PC-3 (cell line): ENCODE results near the gene SEC61G. TPM values are rescaled to one million over a fixed set of nuclear protein-coding genes. Genes with fewer than 3 reads are reported as not detected.

ENCODE experiments used
- ATAC-seq: fragments of 200-7000 bp; cut with Tn5 transposase; 2 replicates; pipeline ENCODE4 v1.9.1; 2020; ENCODE audit warnings: mild to moderate bottlenecking, moderate library complexity
- BruUV-seq: library from RNA; stranded (reverse); fragments of 400-500 nt; replicated peaks from 2 replicates; lab custom pipeline; 2021; lab: Mats Ljungman, UMichigan
- CTCF ChIA-PET: fragments of 300-600 bp; sonication (Branson Sonifier 250); formaldehyde crosslinking; loops from one replicate; lab custom pipeline; 2022; ENCODE audit warnings: antibody characterized with exemption; lab: Charles Lee
- POLR2A ChIA-PET: fragments of 300-600 bp; sonication (Branson Sonifier 250); formaldehyde crosslinking; loops from one replicate; lab custom pipeline; 2022; ENCODE audit warnings: antibody characterized with exemption; ENCODE audit not compliant: unreplicated experiment; lab: Charles Lee
- DNase-seq: peaks from one replicate; pipeline ENCODE4 v3.0.0-alpha.2; 2015
- H2AFZ ChIP-seq: fragments of 300-600 bp; sonication (generic); 2 replicates; pipeline ENCODE4 v1.6.0; 2016; ENCODE audit warnings: antibody characterized with exemption, low read length
- H3F3A ChIP-seq: fragments of 300-600 bp; sonication (generic); one replicate; pipeline ENCODE4 v1.6.0; 2017; ENCODE audit warnings: antibody characterized with exemption, low read length, control low read depth, mild to moderate bottlenecking; ENCODE audit not compliant: unreplicated experiment
- H3K27ac ChIP-seq: fragments of 300-600 bp; sonication (generic); 2 replicates; pipeline ENCODE4 v1.5.1; 2016; ENCODE audit warnings: mild to moderate bottlenecking, low read length
- H3K27me3 ChIP-seq: fragments of 300-600 bp; sonication (generic); 2 replicates; pipeline ENCODE4 v1.6.1; 2016; ENCODE audit warnings: low read length, mixed read lengths
- H3K36me3 ChIP-seq: fragments of 300-600 bp; sonication (generic); 2 replicates; pipeline ENCODE4 v1.6.1; 2016; ENCODE audit warnings: low read depth, mixed run types, low read length, mixed read lengths
- H3K4me1 ChIP-seq: fragments of 300-600 bp; sonication (generic); 2 replicates; pipeline ENCODE4 v1.5.1; 2016; ENCODE audit warnings: low read length; ENCODE audit not compliant: insufficient read depth
- H3K4me2 ChIP-seq: fragments of 300-600 bp; sonication (generic); 2 replicates; pipeline ENCODE4 v1.6.0; 2016; ENCODE audit warnings: low read length
- H3K4me3 ChIP-seq: fragments of 300-600 bp; sonication (generic); 2 replicates; pipeline ENCODE4 v1.5.1; 2016; ENCODE audit warnings: mild to moderate bottlenecking, low read length, mixed read lengths
- H3K79me2 ChIP-seq: fragments of 300-600 bp; sonication (generic); 2 replicates; pipeline ENCODE4 v1.6.1; 2017; ENCODE audit warnings: low read length, mixed read lengths
- H3K9ac ChIP-seq: fragments of 300-600 bp; sonication (generic); 2 replicates; pipeline ENCODE4 v1.6.0; 2016; ENCODE audit warnings: mild to moderate bottlenecking, low read length
- H3K9me2 ChIP-seq: fragments of 300-600 bp; sonication (generic); replicated peaks from 2 replicates; pipeline ENCODE4 v1.6.1; 2016; ENCODE audit warnings: mixed run types, low read length, mixed read lengths
- H3K9me3 ChIP-seq: fragments of 300-600 bp; sonication (generic); 2 replicates; pipeline ENCODE4 v1.6.1; 2016; ENCODE audit warnings: low read length, mixed read lengths
- H4K20me1 ChIP-seq: fragments of 300-600 bp; sonication (generic); 2 replicates; pipeline ENCODE4 v1.6.1; 2016; ENCODE audit warnings: low read length, mixed read lengths
- EZH2 ChIP-seq: fragments of 300-600 bp; sonication (generic); IDR thresholded peaks from one replicate; pipeline ENCODE4 v1.6.1; 2017; ENCODE audit warnings: antibody characterized with exemption, mild to moderate bottlenecking, low read length; ENCODE audit not compliant: unreplicated experiment
- EZH2phosphoT487 ChIP-seq: fragments of 300-600 bp; sonication (generic); IDR thresholded peaks from 2 replicates; pipeline ENCODE4 v1.6.1; 2018; ENCODE audit warnings: mild to moderate bottlenecking, antibody characterized with exemption, low read length, borderline replicate concordance
- intact Hi-C: fragments of 100-400 bp; cut with micrococcal nuclease; formaldehyde crosslinking; loops from 2 replicates; pipeline ENCODE4 v1.9.0; 2023
- total RNA-seq: library from RNA; depleted of rRNA; stranded (reverse); fragments of >200 nt; gene quantifications from 2 replicates; pipeline ENCODE4 v1.2.3, GENCODE V29; 2014
- TF ChIP-seq, protein P1 (sequence below): fragments of 300-600 bp; sonication (generic); conservative IDR thresholded peaks from 2 replicates; pipeline ENCODE4 v1.5.1; 2017; ENCODE audit warnings: antibody characterized with exemption, low read depth, mild to moderate bottlenecking, low read length

Gene SEC61G
- total RNA-seq, 1 experiment from 2014 or later: 177 TPM

DNA sequence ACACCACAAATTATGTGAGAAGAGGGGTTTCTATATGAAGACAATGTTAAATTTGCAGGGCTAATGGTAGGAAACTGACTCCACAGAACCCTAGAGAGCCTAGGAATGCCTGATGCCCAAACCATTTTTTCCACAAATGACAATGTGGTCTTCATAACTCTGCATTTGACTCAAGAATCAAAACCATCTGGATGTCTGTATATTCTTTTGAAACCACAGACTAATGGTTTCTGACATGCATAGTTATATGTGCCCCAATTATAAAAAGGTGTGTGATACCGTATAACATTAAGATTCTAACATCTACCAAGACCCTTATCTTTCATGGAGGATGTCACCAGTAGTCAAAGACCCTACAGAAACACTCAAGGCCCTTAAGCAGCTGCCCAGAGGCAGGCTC is 20.3 kb downstream of the SEC61G start:
- intact Hi-C loops: no loop called here
- CTCF ChIA-PET: no interaction called here
- Histone ChIP-seq H3K27ac (no peak overlapping the region), H3K9me2 (no peaks in the 10 kb centered on the region), H3K9me3 (no peaks in the 10 kb centered on the region), H4K20me1 (no peaks in the 10 kb centered on the region), H3K4me1 (no peaks in the 10 kb centered on the region), H3K9ac (no peak overlapping the region), H2AFZ (no peak overlapping the region), H3K4me2 (no peak overlapping the region), H3K79me2 (no peaks in the 10 kb centered on the region), H3F3A (no peaks in the 10 kb centered on the region), H3K4me3 (no peak overlapping the region), H3K36me3 (no peaks in the 10 kb centered on the region), H3K27me3 (peaks cover 2% of the 10 kb centered on the region; the same call in 1 of the 2 replicates)
- TF ChIP-seq EZH2: no peak
- TF ChIP-seq EZH2phosphoT487: no peak
- TF ChIP-seq, protein P1, sequence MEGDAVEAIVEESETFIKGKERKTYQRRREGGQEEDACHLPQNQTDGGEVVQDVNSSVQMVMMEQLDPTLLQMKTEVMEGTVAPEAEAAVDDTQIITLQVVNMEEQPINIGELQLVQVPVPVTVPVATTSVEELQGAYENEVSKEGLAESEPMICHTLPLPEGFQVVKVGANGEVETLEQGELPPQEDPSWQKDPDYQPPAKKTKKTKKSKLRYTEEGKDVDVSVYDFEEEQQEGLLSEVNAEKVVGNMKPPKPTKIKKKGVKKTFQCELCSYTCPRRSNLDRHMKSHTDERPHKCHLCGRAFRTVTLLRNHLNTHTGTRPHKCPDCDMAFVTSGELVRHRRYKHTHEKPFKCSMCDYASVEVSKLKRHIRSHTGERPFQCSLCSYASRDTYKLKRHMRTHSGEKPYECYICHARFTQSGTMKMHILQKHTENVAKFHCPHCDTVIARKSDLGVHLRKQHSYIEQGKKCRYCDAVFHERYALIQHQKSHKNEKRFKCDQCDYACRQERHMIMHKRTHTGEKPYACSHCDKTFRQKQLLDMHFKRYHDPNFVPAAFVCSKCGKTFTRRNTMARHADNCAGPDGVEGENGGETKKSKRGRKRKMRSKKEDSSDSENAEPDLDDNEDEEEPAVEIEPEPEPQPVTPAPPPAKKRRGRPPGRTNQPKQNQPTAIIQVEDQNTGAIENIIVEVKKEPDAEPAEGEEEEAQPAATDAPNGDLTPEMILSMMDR: no peak
- no TSS peak for BruUV-seq
- POLR2A ChIA-PET: no interaction called here
- no peak for ATAC-seq
- no peak for DNase-seq

DNA sequence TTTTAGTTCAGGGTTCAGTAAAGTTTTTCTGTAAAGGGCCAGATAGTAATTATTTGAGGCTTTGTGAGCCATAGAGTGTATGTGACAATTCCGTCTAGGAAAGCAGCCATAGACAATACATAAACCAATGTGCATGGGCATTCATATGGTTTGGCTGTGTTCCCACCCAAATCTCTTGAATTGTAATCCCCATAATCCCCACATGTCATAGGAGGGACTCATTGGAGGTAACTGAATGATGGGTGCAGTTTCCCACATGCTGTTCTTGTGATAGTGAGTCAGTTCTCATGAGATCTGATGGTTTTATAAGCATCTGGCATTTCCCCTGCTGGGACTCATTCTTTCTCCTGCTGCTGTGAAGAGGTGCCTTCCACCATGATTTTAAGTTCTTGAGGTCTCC is 29.9 kb downstream of the SEC61G start:
- no peak overlapping the region for H2AFZ ChIP-seq
- H3K4me1 ChIP-seq: no peaks in the 10 kb centered on the region
- no peaks in the 10 kb centered on the region for H3K9me3 ChIP-seq
- ATAC-seq (no peak), DNase-seq (no peak)
- H4K20me1 ChIP-seq: no peaks in the 10 kb centered on the region
- no peak overlapping the region for H3K9ac ChIP-seq
- BruUV-seq: no TSS peak
- H3K36me3 ChIP-seq: no peaks in the 10 kb centered on the region
- no peaks in the 10 kb centered on the region for H3F3A ChIP-seq
- CTCF ChIA-PET: no interaction called here
- H3K9me2 ChIP-seq: no peaks in the 10 kb centered on the region
- no peaks in the 10 kb centered on the region for H3K79me2 ChIP-seq
- POLR2A ChIA-PET: no interaction called here
- TF ChIP-seq EZH2: no peak
- TF ChIP-seq, protein P1: no peak
- no peak for TF ChIP-seq EZH2phosphoT487
- no peak overlapping the region for H3K4me2 ChIP-seq
- intact Hi-C loops: no loop called here
- H3K27me3 ChIP-seq: peaks cover 60% of the 10 kb centered on the region
- no peak overlapping the region for H3K27ac ChIP-seq
- H3K4me3 ChIP-seq: no peak overlapping the region

DNA sequence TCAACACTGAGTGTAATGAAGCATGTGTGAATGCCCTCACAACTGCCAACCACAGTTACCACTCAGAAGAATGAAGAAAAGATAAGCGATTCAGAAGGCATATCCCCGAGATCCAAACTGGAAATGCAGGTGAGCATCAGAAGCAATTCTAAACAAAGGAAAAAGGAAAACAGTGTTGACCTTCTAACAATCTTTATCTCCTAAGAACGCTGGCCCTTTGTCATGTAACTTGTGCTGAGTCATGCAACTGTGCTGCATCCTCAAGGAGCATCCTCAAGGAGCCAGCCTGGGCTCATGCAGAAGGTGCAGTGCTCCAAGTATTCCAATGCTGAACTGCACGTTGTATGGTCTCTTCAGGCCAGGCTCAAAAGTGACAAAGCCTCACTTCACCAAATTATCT is 30.6 kb downstream of the SEC61G start:
- ChIA-PET CTCF (no interaction called here), POLR2A (no interaction called here)
- no peak overlapping the region for H2AFZ ChIP-seq
- no peak overlapping the region for H3K4me2 ChIP-seq
- no peaks in the 10 kb centered on the region for H3K4me1 ChIP-seq
- intact Hi-C loops: no loop called here
- no peak for TF ChIP-seq EZH2
- TF ChIP-seq, protein P1: no peak
- no TSS peak for BruUV-seq
- no peak overlapping the region for H3K4me3 ChIP-seq
- no peaks in the 10 kb centered on the region for H3F3A ChIP-seq
- peaks cover 64% of the 10 kb centered on the region for H3K27me3 ChIP-seq
- no peaks in the 10 kb centered on the region for H4K20me1 ChIP-seq
- no peaks in the 10 kb centered on the region for H3K9me3 ChIP-seq
- no peaks in the 10 kb centered on the region for H3K9me2 ChIP-seq
- H3K27ac ChIP-seq: no peak overlapping the region
- ATAC-seq: no peak
- no peaks in the 10 kb centered on the region for H3K79me2 ChIP-seq
- no peaks in the 10 kb centered on the region for H3K36me3 ChIP-seq
- no peak for DNase-seq
- no peak overlapping the region for H3K9ac ChIP-seq
